Activated CD8-positive, alpha-beta memory T cell treated with anti-CD3 and anti-CD28 coated beads, Interleukin-2, amount 10 ng/mL, durations not matched to agents 7 days and 5 days (primary cell): ENCODE data around the gene GRAMD2A. TPM values are rescaled to one million over a fixed set of nuclear protein-coding genes. Genes with fewer than 3 reads are reported as not detected.

Experiments used
- ATAC-seq: fragments of 150-1000 bp; cut with Tn5 transposase; one replicate; pipeline ENCODE4 v1.10.0; 2021; ENCODE audit warnings: moderate library complexity
- CTCF ChIA-PET: fragments of 350-600 bp; sonication (Branson Sonifier 250); formaldehyde crosslinking; loops from one replicate; lab custom pipeline; 2021; ENCODE audit warnings: antibody characterized with exemption; lab: Charles Lee
- DNase-seq: peaks from one replicate; pipeline ENCODE4 v3.0.0-alpha.2; 2020
- H3K27ac Mint-ChIP-seq: one replicate; pipeline ENCODE4 v1.8.0; 2021; ENCODE audit warnings: mild to moderate bottlenecking, mixed read lengths
- H3K27me3 Mint-ChIP-seq: one replicate; pipeline ENCODE4 v1.8.0; 2021; ENCODE audit warnings: mixed read lengths
- H3K36me3 Mint-ChIP-seq: one replicate; pipeline ENCODE4 v1.8.0; 2021; ENCODE audit warnings: mild to moderate bottlenecking, mixed read lengths
- H3K4me1 Mint-ChIP-seq: one replicate; pipeline ENCODE4 v1.8.0; 2021; ENCODE audit warnings: mixed read lengths
- H3K4me3 Mint-ChIP-seq: one replicate; pipeline ENCODE4 v1.8.0; 2021; ENCODE audit warnings: mild to moderate bottlenecking, moderate library complexity, mixed read lengths
- H3K9me3 Mint-ChIP-seq: one replicate; pipeline ENCODE4 v1.8.0; 2022; ENCODE audit warnings: low read depth, mixed read lengths
- total RNA-seq, 2 experiments: library from RNA; stranded (reverse); gene quantifications; one replicate each; pipeline ENCODE4 v1.2.3, GENCODE V29; 2021

Gene GRAMD2A
- total RNA-seq, 2 experiments from 2014 or later = not detected

GRCh38 chr15:72196409-72197040 lies 1.1 kb downstream of the GRAMD2A start:
- H3K4me1 Mint-ChIP-seq = peaks cover 10% of the 10 kb centered on the region
- peaks cover 21% of the 10 kb centered on the region for H3K27me3 Mint-ChIP-seq
- CTCF ChIA-PET = interaction anchor here (1.1 to 1.5 kb wide), 2 partner anchors 28 to 109 kb away, joined by 3 to 4 read pairs; no protein-coding TSS in a partner anchor
- DNase-seq (no peak), ATAC-seq (no peak)
- peaks cover 35% of the 10 kb centered on the region for H3K36me3 Mint-ChIP-seq
- no peak overlapping the region for H3K4me3 Mint-ChIP-seq
- no peak overlapping the region for H3K27ac Mint-ChIP-seq
- no peaks in the 10 kb centered on the region for H3K9me3 Mint-ChIP-seq

- CTCF ChIA-PET = interaction anchor here (1.5 to 1.7 kb wide), 2 partner anchors 27 to 39 kb away, joined by 3 to 4 read pairs; no protein-coding TSS in a partner anchor
- Mint-ChIP-seq H3K27ac (no peak overlapping the region), H3K27me3 (peaks cover 31% of the 10 kb centered on the region), H3K4me3 (no peak overlapping the region), H3K4me1 (peaks cover 10% of the 10 kb centered on the region), H3K9me3 (no peaks in the 10 kb centered on the region), H3K36me3 (peaks cover 23% of the 10 kb centered on the region)
- ATAC-seq (no peak), DNase-seq (no peak)
Measured at GRCh38 chr15:72195101-72195511, 2.5 kb downstream of the GRAMD2A start.

- no peak for ATAC-seq
- Mint-ChIP-seq H3K27ac (no peak overlapping the region), H3K9me3 (no peaks in the 10 kb centered on the region), H3K4me3 (no peak overlapping the region), H3K4me1 (peaks cover 10% of the 10 kb centered on the region), H3K36me3 (peaks cover 11% of the 10 kb centered on the region), H3K27me3 (peaks cover 41% of the 10 kb centered on the region)
- DNase-seq = no peak
- CTCF ChIA-PET = interaction anchor here (1.4 to 1.7 kb wide), 2 partner anchors 33 to 38 kb away, joined by 3 read pairs; no protein-coding TSS in a partner anchor
Measured at GRCh38 chr15:72193836-72194396, 3.7 kb downstream of the GRAMD2A start.

- H3K27ac Mint-ChIP-seq = no peak overlapping the region
- H3K36me3 Mint-ChIP-seq = no peaks in the 10 kb centered on the region
- H3K4me1 Mint-ChIP-seq = no peaks in the 10 kb centered on the region
- peaks cover 39% of the 10 kb centered on the region for H3K27me3 Mint-ChIP-seq
- ATAC-seq = no peak
- H3K4me3 Mint-ChIP-seq = no peak overlapping the region
- CTCF ChIA-PET = no interaction called here
- H3K9me3 Mint-ChIP-seq = no peaks in the 10 kb centered on the region
- DNase-seq = no peak
Measured at GRCh38 chr15:72192416-72192815, 5.2 kb downstream of the GRAMD2A start.

GRCh38 chr15:72189250-72189902 lies 8.2 kb downstream of the GRAMD2A start:
- H3K9me3 Mint-ChIP-seq = no peaks in the 10 kb centered on the region

GRCh38 chr15:72184165-72184811 lies 13.3 kb downstream of the GRAMD2A start:
- H3K27ac Mint-ChIP-seq = no peak overlapping the region
- DNase-seq = no peak
- no peak overlapping the region for H3K4me3 Mint-ChIP-seq
- no peaks in the 10 kb centered on the region for H3K36me3 Mint-ChIP-seq
- H3K9me3 Mint-ChIP-seq = no peaks in the 10 kb centered on the region
- peaks cover 47% of the 10 kb centered on the region for H3K27me3 Mint-ChIP-seq
- CTCF ChIA-PET = interaction anchor here (0.5 kb wide), 1 partner anchor 24 kb away, joined by 5 read pairs; no protein-coding TSS in a partner anchor
- no peaks in the 10 kb centered on the region for H3K4me1 Mint-ChIP-seq
- no peak for ATAC-seq

More at GRCh38 chr15:72189250-72189902, 8.2 kb downstream of the GRAMD2A start:
- no peak overlapping the region for H3K27ac Mint-ChIP-seq
- H3K27me3 Mint-ChIP-seq = peaks cover 42% of the 10 kb centered on the region
- no peak overlapping the region for H3K4me3 Mint-ChIP-seq
- DNase-seq (no peak), ATAC-seq (no peak)
- H3K4me1 Mint-ChIP-seq = no peaks in the 10 kb centered on the region
- H3K36me3 Mint-ChIP-seq = no peaks in the 10 kb centered on the region
- CTCF ChIA-PET = interaction anchor here (1.0 to 1.1 kb wide), 2 partner anchors 9 to 33 kb away, joined by 4 read pairs; no protein-coding TSS in a partner anchor

- Mint-ChIP-seq H3K27me3 (peaks cover 44% of the 10 kb centered on the region), H3K27ac (no peak overlapping the region), H3K36me3 (no peaks in the 10 kb centered on the region), H3K4me1 (no peaks in the 10 kb centered on the region), H3K9me3 (no peaks in the 10 kb centered on the region), H3K4me3 (no peak overlapping the region)
- CTCF ChIA-PET = interaction anchor here (0.5 kb wide), 1 partner anchor 24 kb away, joined by 5 read pairs; no protein-coding TSS in a partner anchor
- DNase-seq (no peak), ATAC-seq (no peak)
Measured at GRCh38 chr15:72183781-72184164, 13.8 kb downstream of the GRAMD2A start.

GRCh38 chr15:72182673-72183072 lies 14.9 kb downstream of the GRAMD2A start:
- Mint-ChIP-seq H3K36me3 (no peaks in the 10 kb centered on the region), H3K4me1 (no peaks in the 10 kb centered on the region), H3K4me3 (no peak overlapping the region), H3K9me3 (no peaks in the 10 kb centered on the region), H3K27me3 (peaks cover 40% of the 10 kb centered on the region), H3K27ac (no peak overlapping the region)
- ATAC-seq = no peak
- CTCF ChIA-PET = no interaction called here
- no peak for DNase-seq

GRCh38 chr15:72182244-72182643 lies 15.3 kb downstream of the GRAMD2A start:
- Mint-ChIP-seq H3K27ac (no peak overlapping the region), H3K4me1 (no peaks in the 10 kb centered on the region), H3K36me3 (no peaks in the 10 kb centered on the region), H3K4me3 (no peak overlapping the region), H3K27me3 (peaks cover 40% of the 10 kb centered on the region), H3K9me3 (no peaks in the 10 kb centered on the region)
- CTCF ChIA-PET = no interaction called here
- ATAC-seq = no peak
- DNase-seq = no peak

GRCh38 chr15:72180761-72181324 lies 16.7 kb downstream of the GRAMD2A start:
- no peaks in the 10 kb centered on the region for H3K9me3 Mint-ChIP-seq
- no peak overlapping the region for H3K4me3 Mint-ChIP-seq
- H3K27ac Mint-ChIP-seq = no peak overlapping the region
- H3K36me3 Mint-ChIP-seq = no peaks in the 10 kb centered on the region
- CTCF ChIA-PET = no interaction called here
- ATAC-seq = no peak
- H3K4me1 Mint-ChIP-seq = no peaks in the 10 kb centered on the region
- peaks cover 44% of the 10 kb centered on the region for H3K27me3 Mint-ChIP-seq
- DNase-seq = no peak

GRCh38 chr15:72179950-72180581 lies 17.5 kb downstream of the GRAMD2A start:
- ATAC-seq (no peak), DNase-seq (no peak)
- Mint-ChIP-seq H3K4me1 (peaks cover under 1% of the 10 kb centered on the region), H3K4me3 (no peak overlapping the region), H3K27ac (no peak overlapping the region), H3K27me3 (peaks cover 45% of the 10 kb centered on the region), H3K9me3 (no peaks in the 10 kb centered on the region), H3K36me3 (no peaks in the 10 kb centered on the region)
- CTCF ChIA-PET = no interaction called here

GRCh38 chr15:72178976-72179585 lies 18.5 kb downstream of the GRAMD2A start:
- H3K4me1 Mint-ChIP-seq = peaks cover 6% of the 10 kb centered on the region
- DNase-seq (no peak), ATAC-seq (no peak)
- H3K27me3 Mint-ChIP-seq = peaks cover 44% of the 10 kb centered on the region
- H3K36me3 Mint-ChIP-seq = no peaks in the 10 kb centered on the region
- CTCF ChIA-PET = interaction anchor here (0.9 kb wide), 1 partner anchor 23 kb away, joined by 3 read pairs; no protein-coding TSS in a partner anchor
- no peaks in the 10 kb centered on the region for H3K9me3 Mint-ChIP-seq
- no peak overlapping the region for H3K4me3 Mint-ChIP-seq
- H3K27ac Mint-ChIP-seq = no peak overlapping the region
